ENCODE results near the gene SIRPG. TPM values are rescaled to one million over a fixed set of nuclear protein-coding genes. Genes with fewer than 3 reads are reported as not detected.

The SIRPG gene
- total RNA-seq, 3 donors from 2014 or later: 11.6 to 13.3 (median 12.0) TPM

DNA sequence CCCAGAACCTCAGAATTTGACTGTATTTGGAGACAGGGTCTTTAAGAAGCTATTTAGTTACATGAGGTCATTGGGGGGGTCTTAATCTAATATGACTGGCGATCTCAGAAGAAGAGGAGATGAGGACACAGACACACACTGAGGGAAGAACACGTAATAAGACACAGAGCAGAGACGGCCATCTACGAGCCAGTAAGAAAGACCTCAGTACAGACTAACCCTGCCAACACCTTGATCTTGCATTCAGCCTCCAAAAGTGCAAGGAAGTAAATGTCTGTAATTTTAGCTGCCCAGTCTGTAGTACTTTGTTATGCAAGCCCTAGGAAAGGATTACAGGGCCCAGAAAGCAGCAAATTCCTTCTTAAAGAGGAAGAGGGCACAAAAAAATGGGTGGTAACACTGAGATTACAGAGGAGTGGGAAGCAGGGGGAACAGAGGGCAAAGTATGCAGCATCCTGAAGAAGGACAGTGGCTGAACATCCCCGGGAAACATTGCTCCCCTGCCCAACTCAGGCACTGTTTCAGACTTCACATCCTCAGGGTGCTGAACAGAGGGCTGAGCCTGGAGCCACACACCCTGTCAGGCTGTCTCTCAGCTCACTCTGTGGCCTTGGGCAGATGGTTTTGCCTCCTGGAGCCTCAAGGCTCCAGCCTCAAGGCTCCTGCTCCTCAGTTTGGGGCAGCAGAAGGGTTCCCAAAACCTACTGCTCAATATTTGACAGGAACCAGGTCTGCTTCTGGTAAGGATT, 27.9 kb upstream of the SIRPG start:
- ATAC-seq (peak in 1 of 2 donors; percentile 19), DNase-seq (no peak)
- H3K4me1 Mint-ChIP-seq (ENCODE audit: low read depth): peaks cover 66% of the 10 kb centered on the region
- H3K4me3 Mint-ChIP-seq: peak overlapping the region; percentile 84
- peaks cover 9% of the 10 kb centered on the region for H3K36me3 Mint-ChIP-seq (ENCODE audit: insufficient read depth)
- H3K9me3 Mint-ChIP-seq: no peaks in the 10 kb centered on the region
- no peaks in the 10 kb centered on the region for H3K27me3 Mint-ChIP-seq (ENCODE audit: low read depth)

DNA sequence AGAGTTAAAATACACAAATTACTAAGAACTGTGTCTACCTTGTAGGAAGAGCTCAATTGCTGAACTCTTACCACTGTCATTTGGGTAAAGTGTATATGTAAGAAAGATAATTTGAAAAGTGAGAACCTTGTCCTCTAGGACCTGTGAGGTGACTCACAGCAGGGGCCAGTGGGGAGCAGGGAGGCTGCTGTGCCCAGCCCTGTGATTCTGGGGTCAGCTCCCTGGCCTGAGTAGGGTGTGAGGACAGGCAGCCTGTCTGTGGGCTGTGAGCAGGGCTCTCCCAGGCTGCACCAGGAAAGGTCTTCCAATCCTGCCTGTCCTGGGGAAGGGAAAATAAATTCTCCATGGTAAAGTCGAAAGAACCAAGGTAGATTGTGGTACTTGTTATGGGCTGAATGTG, 27.3 kb upstream of the SIRPG start:
- H3K9me3 Mint-ChIP-seq: no peaks in the 10 kb centered on the region
- no peaks in the 10 kb centered on the region for H3K27me3 Mint-ChIP-seq (ENCODE audit: low read depth)
- peaks cover 65% of the 10 kb centered on the region for H3K4me1 Mint-ChIP-seq (ENCODE audit: low read depth)
- no peak for DNase-seq
- peak overlapping the region; percentile 84 for H3K4me3 Mint-ChIP-seq
- no peak for ATAC-seq
- H3K36me3 Mint-ChIP-seq (ENCODE audit: insufficient read depth): peaks cover 9% of the 10 kb centered on the region

DNA sequence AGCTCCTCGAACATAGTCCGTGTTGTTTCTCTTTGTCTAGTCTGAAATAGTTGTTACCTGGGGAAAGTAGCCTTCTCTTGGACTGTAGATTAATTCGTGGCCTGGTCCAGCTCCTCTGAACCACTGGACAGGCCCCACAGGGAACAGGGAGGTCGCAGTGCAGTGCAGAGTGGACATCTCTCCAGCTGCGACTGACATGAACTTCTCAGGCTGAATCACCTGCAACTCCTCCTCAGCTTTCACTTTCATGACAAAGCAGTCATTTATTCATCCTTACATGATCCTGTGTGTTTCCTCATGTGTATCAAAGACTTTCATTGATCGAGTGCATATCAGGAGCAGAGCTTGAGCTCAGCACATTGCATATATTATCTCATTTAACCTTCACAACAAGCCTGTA, 19.1 kb upstream of the SIRPG start:
- Mint-ChIP-seq H3K9me3 (no peaks in the 10 kb centered on the region), H3K4me3 (peak overlapping the region; percentile 68), H3K36me3 (ENCODE audit: insufficient read depth) (peaks cover 22% of the 10 kb centered on the region), H3K27me3 (ENCODE audit: low read depth) (no peaks in the 10 kb centered on the region), H3K4me1 (ENCODE audit: low read depth) (peaks cover 85% of the 10 kb centered on the region)
- peak; percentile 49 to 61 for ATAC-seq
- no peak for DNase-seq

DNA sequence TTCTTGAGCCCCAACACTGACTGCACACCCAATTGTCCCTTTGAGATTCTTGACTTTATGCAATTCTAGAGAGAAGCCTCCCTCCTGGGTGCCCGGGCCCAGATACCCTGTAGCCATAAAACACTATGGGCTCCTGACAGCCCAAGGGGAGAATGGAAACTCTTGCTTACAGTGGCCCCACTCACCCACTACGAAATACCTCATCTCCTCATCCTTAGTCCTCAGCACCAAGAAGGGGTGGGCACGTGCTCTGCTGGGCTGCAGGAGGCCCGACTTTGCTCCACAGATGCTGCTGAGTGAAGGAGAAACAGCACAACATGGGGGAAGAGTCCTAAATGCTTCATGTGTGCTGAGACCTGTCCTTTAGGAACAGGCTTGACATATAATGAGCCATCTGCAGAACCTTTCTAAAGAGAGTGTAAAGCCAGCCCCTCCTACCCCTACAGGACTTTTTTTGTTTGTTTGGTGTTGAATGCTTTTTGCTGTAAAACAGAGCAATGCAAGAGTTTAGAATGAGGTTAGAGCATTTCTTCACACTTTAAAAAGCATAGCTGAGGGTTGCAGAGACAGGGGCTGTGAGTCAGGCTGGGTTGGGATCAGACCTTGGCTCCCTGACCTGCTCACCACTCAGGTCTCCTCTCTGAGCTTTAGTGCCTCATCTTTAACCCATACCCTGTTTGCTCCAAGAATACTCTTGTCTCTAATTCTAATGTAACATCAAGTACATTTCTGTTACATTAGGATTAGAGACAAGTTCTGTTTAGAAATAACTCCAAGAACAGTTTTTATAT, 17.6 kb upstream of the SIRPG start:
- no peaks in the 10 kb centered on the region for H3K27me3 Mint-ChIP-seq (ENCODE audit: low read depth)
- no peaks in the 10 kb centered on the region for H3K9me3 Mint-ChIP-seq
- ATAC-seq (peak in 1 of 2 donors; percentile 25), DNase-seq (no peak)
- H3K4me3 Mint-ChIP-seq: peak overlapping the region; percentile 19
- peaks cover 91% of the 10 kb centered on the region for H3K4me1 Mint-ChIP-seq (ENCODE audit: low read depth)
- peaks cover 31% of the 10 kb centered on the region for H3K36me3 Mint-ChIP-seq (ENCODE audit: insufficient read depth)

DNA sequence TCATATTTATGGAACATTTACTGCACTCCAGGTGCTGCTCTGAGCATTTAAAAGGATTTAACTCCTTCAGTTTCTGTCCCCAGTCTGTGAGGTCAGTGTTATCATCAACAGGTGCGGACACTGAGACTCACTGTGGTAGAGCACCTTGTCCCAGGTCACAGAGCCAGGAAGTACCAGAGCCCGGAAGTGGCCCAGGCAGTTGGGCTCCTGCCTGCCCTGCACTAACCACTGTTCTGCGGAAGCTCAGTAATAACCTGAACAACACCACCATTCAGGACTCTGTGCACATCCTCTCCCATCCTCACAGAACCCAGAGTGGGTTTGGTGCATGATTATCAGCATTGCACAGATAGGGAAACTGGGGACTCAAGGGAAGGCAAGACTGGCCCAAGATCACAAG, 16.8 kb upstream of the SIRPG start:
- Mint-ChIP-seq H3K4me3 (peak overlapping the region; percentile 27), H3K9me3 (no peaks in the 10 kb centered on the region), H3K27me3 (ENCODE audit: low read depth) (no peaks in the 10 kb centered on the region), H3K4me1 (ENCODE audit: low read depth) (peaks cover 93% of the 10 kb centered on the region), H3K36me3 (ENCODE audit: insufficient read depth) (peaks cover 30% of the 10 kb centered on the region)
- ATAC-seq (peak in 1 of 2 donors; percentile 41), DNase-seq (no peak)

DNA sequence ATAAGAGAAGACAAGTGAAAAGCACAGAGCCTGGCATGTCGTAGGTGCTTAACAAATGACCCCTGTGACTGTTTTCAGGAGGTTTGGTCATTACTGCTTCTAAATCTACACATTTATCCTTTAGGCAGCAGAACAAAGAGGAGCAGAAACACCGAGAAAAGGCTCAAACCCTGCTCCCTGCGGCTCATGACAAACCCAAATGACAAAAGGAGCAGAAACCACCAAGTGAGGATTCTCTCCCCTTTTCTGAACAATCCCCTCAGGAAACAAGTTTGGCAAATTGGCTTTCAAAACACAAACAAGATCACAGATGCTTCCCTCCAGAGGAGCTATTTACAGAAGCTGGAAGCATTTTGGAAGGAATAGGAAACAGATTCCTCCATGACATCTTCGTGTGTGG, 15.8 kb upstream of the SIRPG start:
- DNase-seq (no peak), ATAC-seq (no peak)
- Mint-ChIP-seq H3K9me3 (no peaks in the 10 kb centered on the region), H3K36me3 (ENCODE audit: insufficient read depth) (peaks cover 28% of the 10 kb centered on the region), H3K4me3 (no peak overlapping the region), H3K4me1 (ENCODE audit: low read depth) (peaks cover 97% of the 10 kb centered on the region), H3K27me3 (ENCODE audit: low read depth) (no peaks in the 10 kb centered on the region)

DNA sequence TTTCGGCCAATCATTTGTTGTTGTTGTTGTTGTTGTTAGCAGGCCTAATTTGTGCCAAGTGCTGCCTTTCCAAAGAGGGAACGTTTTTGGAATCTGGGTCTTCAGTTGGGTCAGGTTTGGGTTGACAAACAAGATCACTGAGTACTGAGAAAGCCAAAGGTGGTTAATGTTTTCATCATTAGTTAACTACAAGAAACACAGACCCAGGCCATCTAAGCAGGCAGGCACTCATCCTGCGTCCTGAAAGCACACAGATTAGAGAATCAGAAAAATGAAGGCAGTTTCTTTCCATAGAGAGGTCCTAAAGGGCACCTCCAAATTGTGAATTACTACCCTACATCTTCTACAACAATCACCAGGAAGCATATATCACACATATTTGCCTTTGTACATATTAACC, 15.1 kb upstream of the SIRPG start:
- Mint-ChIP-seq H3K9me3 (no peaks in the 10 kb centered on the region), H3K36me3 (ENCODE audit: insufficient read depth) (peaks cover 23% of the 10 kb centered on the region), H3K4me1 (ENCODE audit: low read depth) (peaks cover 94% of the 10 kb centered on the region), H3K4me3 (peak overlapping the region; percentile 67), H3K27me3 (ENCODE audit: low read depth) (no peaks in the 10 kb centered on the region)
- ATAC-seq (no peak), DNase-seq (no peak)

DNA sequence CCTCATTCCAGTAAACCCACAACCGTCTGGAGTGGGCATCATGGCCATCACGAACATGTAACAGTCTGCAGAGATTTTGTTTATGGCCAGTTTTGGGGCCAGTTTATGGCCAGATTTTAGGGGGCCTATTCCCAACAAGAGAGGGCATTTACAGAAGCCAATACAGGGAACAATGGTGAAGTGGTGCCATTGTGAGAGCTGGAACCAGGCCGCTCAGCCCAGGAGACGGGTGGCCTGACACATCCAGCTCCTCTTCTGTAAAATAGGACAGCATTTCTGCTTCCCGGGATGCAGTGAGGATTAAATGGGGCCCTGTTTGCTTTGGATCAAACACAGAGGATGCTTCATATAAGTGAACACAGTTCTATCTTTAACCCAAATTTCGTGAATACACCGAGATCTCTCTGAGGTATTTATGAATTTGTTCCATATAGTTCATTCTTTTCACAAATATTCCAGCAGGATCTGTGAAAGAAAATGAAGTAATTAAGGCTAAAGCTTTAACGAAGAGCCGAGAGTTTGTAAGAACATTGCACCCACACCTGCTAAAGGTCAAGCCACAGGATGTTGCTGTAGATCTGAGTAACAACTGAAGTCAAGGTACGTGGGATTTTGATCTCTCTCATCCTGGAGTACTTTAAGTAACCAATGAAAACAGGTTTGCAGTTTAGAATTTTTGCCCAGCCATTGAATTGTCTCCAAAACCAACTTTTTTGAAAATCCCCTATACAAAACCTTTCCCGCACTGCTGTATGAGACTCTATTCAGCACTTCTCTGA, 14.5 kb upstream of the SIRPG start:
- ATAC-seq (peak; percentile 73 to 77), DNase-seq (no peak)
- Mint-ChIP-seq H3K9me3 (no peaks in the 10 kb centered on the region), H3K4me3 (peak overlapping the region; percentile 67), H3K36me3 (ENCODE audit: insufficient read depth) (peaks cover 21% of the 10 kb centered on the region), H3K27me3 (ENCODE audit: low read depth) (no peaks in the 10 kb centered on the region), H3K4me1 (ENCODE audit: low read depth) (peaks cover 95% of the 10 kb centered on the region)

DNA sequence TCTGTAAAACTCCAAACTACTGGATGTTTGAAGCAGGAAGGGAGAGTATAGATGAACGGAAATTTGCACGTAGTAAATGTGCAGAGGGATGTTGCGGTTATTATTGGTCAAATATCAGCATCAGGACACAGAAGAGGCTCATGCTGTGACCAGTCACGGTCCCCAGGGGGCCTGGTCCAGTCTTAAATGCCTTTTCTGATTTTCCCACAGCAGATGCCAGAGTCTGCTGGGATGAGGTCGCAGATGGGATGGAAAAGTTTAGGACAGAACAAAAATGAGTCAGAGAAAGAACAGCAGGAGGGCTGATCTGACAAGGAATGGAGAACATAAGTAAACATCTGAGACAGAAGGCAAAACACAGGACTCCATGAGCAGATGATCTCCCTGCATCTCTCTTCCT, 11.7 kb upstream of the SIRPG start:
- Mint-ChIP-seq H3K4me3 (no peak overlapping the region), H3K9me3 (no peaks in the 10 kb centered on the region), H3K36me3 (ENCODE audit: insufficient read depth) (peaks cover 19% of the 10 kb centered on the region), H3K4me1 (ENCODE audit: low read depth) (peaks cover 90% of the 10 kb centered on the region), H3K27me3 (ENCODE audit: low read depth) (no peaks in the 10 kb centered on the region)
- DNase-seq (no peak), ATAC-seq (no peak)

DNA sequence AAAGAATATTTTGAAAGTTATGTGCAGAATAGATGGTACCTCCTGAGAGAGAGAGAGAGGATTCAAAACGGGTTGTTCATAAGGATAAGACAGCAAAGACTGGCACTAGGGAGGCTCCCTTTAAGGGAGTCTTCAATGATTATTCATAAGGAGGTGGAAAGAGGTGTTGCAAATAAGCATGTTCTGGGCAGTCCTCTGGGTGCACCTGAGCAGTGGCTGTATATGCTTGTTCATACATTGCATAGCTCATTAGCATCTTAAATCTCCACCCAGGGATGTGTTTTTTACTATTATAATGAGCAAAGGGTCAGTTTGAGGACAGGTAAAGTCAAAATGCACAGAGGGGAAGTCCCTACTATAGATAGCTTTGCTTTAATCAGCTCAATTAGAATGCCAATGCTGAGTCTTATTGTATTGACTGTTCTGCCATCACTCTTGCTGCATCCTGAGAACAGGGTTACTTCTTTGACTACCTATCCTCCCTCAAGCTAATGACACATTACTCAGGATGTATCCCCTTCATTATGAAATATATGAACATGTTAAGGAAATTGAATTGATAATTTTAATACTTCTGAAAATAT, 10.0 kb upstream of the SIRPG start:
- peak in 1 of 2 donors; percentile 12 for ATAC-seq
- Mint-ChIP-seq H3K27me3 (ENCODE audit: low read depth) (no peaks in the 10 kb centered on the region), H3K9me3 (peaks cover 8% of the 10 kb centered on the region), H3K4me1 (ENCODE audit: low read depth) (peaks cover 90% of the 10 kb centered on the region), H3K4me3 (no peak overlapping the region), H3K36me3 (ENCODE audit: insufficient read depth) (peaks cover 19% of the 10 kb centered on the region)
- no peak for DNase-seq

DNA sequence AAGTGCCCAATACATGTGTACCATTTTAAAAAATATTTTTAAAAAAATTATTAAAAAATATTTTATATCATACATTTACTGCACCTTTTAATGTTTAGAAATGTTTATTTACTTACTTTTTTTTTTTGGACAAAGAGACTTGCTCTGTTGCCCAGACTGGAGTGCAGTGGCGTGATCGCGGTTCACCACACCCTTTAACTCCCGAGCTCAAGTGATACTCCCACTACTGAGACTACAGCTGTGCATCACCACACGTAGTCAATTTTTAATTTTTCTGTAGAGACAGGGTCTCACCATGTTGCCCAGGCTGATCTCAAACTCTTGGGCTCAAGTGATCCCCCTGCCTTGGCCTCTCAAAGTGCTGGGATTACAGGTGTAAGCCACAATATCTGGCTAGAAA, 9.2 kb upstream of the SIRPG start:
- Mint-ChIP-seq H3K36me3 (ENCODE audit: insufficient read depth) (peaks cover 14% of the 10 kb centered on the region), H3K4me1 (ENCODE audit: low read depth) (peaks cover 90% of the 10 kb centered on the region), H3K9me3 (peaks cover 8% of the 10 kb centered on the region), H3K27me3 (ENCODE audit: low read depth) (no peaks in the 10 kb centered on the region), H3K4me3 (no peak overlapping the region)
- DNase-seq (no peak), ATAC-seq (no peak)

DNA sequence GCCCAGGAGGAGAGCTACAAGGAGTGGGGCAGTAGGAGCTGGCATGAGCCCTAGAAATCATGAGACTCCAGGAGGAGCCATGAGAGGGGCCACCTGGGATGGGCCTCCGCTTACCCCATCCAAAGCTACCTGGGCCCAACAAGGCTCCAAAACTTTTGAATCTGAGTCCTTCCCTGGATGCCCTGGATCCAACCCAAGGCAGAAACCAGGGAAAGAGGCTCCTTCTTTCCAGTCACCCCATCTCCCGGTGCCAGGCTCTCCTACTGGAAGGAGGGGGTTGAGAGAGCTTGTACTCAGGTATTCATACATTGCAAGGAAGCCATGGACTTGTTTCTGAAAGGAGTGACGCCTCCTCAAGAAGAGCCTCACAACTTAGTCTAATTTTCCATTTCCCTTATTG, 7.8 kb upstream of the SIRPG start:
- peak overlapping the region; percentile 72 for H3K4me3 Mint-ChIP-seq
- H3K9me3 Mint-ChIP-seq: peaks cover 8% of the 10 kb centered on the region
- DNase-seq (no peak), ATAC-seq (peak; percentile 1 to 19)
- peaks cover 90% of the 10 kb centered on the region for H3K4me1 Mint-ChIP-seq (ENCODE audit: low read depth)
- peaks cover 6% of the 10 kb centered on the region for H3K36me3 Mint-ChIP-seq (ENCODE audit: insufficient read depth)
- no peaks in the 10 kb centered on the region for H3K27me3 Mint-ChIP-seq (ENCODE audit: low read depth)

DNA sequence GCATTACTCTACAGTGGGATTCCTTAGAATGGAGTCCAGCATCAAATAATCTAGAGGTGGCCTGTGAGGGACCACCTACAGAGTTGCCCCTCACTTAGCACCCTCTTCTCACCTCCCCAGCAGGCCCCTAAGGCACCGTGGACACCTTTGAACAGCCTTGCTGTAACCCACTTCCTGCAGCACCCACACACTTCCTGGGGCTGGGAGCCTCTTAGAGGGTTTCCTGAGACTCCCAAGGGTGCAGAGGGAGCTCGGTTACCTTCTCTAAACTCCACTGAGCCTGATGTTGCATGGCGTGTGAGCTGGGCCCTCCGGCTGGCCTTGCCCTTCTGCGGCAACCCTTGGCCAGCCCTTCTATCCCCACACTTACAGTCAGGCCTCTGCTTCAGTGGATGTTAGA, 7.3 kb upstream of the SIRPG start:
- Mint-ChIP-seq H3K4me1 (ENCODE audit: low read depth) (peaks cover 91% of the 10 kb centered on the region), H3K4me3 (peak overlapping the region; percentile 72), H3K9me3 (peaks cover 8% of the 10 kb centered on the region), H3K27me3 (ENCODE audit: low read depth) (no peaks in the 10 kb centered on the region), H3K36me3 (ENCODE audit: insufficient read depth) (peaks cover 7% of the 10 kb centered on the region)
- peak; percentile 53 for DNase-seq
- peak; percentile 44 to 46 for ATAC-seq

DNA sequence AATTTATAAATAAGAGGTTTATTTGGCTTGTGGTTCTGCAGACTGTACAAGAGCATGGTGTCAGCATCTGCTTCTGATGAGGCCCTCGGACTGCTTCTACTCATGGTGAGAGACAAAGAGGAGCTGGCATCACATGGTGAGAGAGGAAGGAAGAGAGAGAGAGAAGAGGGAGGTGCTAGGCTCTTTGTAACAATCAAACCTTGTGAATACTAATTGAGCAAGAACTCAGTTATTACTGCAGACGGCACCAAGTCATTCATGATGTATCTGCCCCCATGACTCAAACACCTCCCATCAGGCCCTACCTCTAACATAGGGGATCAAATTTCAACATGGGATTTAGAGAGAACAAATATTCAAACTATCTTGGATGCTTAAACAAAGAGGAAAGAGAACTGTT, 6.3 kb upstream of the SIRPG start:
- no peak for DNase-seq
- H3K4me3 Mint-ChIP-seq: peak overlapping the region; percentile 45
- peaks cover 11% of the 10 kb centered on the region for H3K9me3 Mint-ChIP-seq
- H3K27me3 Mint-ChIP-seq (ENCODE audit: low read depth): no peaks in the 10 kb centered on the region
- peaks cover 4% of the 10 kb centered on the region for H3K36me3 Mint-ChIP-seq (ENCODE audit: insufficient read depth)
- peaks cover 91% of the 10 kb centered on the region for H3K4me1 Mint-ChIP-seq (ENCODE audit: low read depth)
- ATAC-seq: peak; percentile 15 to 30
